ENCODE measurements around the gene CCDC57.
A peak's percentile ranks its signal among the peaks of the same experiment; 100 is the strongest.

Gene CCDC57

GRCh38 chr17:82236142-82236971 is 23.7 kb upstream of the CCDC57 start:
- DNase-seq (ENCODE audit: low read depth in 2 of 3, low spot score in 1 of 3): peak; percentile 44 to 62 (median 58)

GRCh38 chr17:82235775-82236141 is 23.1 kb upstream of the CCDC57 start:
- DNase-seq (ENCODE audit: low read depth in 2 of 3, low spot score in 1 of 3): no peak

GRCh38 chr17:82235056-82235774 is 22.6 kb upstream of the CCDC57 start:
- DNase-seq (ENCODE audit: low read depth in 2 of 3, low spot score in 1 of 3): no peak

- no peak for DNase-seq (ENCODE audit: low read depth in 2 of 3, low spot score in 1 of 3)
Measured at GRCh38 chr17:82234211-82235055, 21.8 kb upstream of the CCDC57 start.

GRCh38 chr17:82232876-82233785 is 20.5 kb upstream of the CCDC57 start:
- DNase-seq (ENCODE audit: low read depth in 2 of 3, low spot score in 1 of 3): no peak

- DNase-seq (ENCODE audit: low read depth in 2 of 3, low spot score in 1 of 3): no peak
Measured at GRCh38 chr17:82232322-82232820, 19.7 kb upstream of the CCDC57 start.

- no peak for DNase-seq (ENCODE audit: low read depth in 2 of 3, low spot score in 1 of 3)
Measured at GRCh38 chr17:82231562-82232321, 19.1 kb upstream of the CCDC57 start.

GRCh38 chr17:82231312-82231561 is 18.6 kb upstream of the CCDC57 start:
- DNase-seq (ENCODE audit: low read depth in 2 of 3, low spot score in 1 of 3): no peak

- peak in 2 of 3 donors; percentile 54 to 64 for DNase-seq (ENCODE audit: low read depth in 2 of 3, low spot score in 1 of 3)
Measured at GRCh38 chr17:82230609-82231311, 18.1 kb upstream of the CCDC57 start.

- DNase-seq (ENCODE audit: low read depth in 2 of 3, low spot score in 1 of 3): no peak
Measured at GRCh38 chr17:82229698-82230608, 17.3 kb upstream of the CCDC57 start.

- peak in 1 of 3 donors; percentile 54 for DNase-seq (ENCODE audit: low read depth in 2 of 3, low spot score in 1 of 3)
Measured at GRCh38 chr17:82228842-82229697, 16.4 kb upstream of the CCDC57 start, which contains the start of gene SLC16A3. Gene SLC16A3, plus strand, starts transcription at chr17:82229042. Its CDS starts 6,967 bp downstream, at chr17:82236009.

GRCh38 chr17:82228278-82228841 is 15.7 kb upstream of the CCDC57 start:
- peak in 1 of 3 donors; percentile 52 for DNase-seq (ENCODE audit: low read depth in 2 of 3, low spot score in 1 of 3)

- no peak for DNase-seq (ENCODE audit: low read depth in 2 of 3, low spot score in 1 of 3)
Measured at GRCh38 chr17:82227629-82228277, 15.1 kb upstream of the CCDC57 start.

- no peak for DNase-seq (ENCODE audit: low read depth in 2 of 3, low spot score in 1 of 3)
Measured at GRCh38 chr17:82226809-82227628, 14.4 kb upstream of the CCDC57 start.

GRCh38 chr17:82226146-82226808 is 13.6 kb upstream of the CCDC57 start:
- DNase-seq (ENCODE audit: low read depth in 2 of 3, low spot score in 1 of 3): no peak
